Testis (tissue), 3 donors: ENCODE results near the gene MACROD2. TPM values are rescaled to one million over a fixed set of nuclear protein-coding genes. Genes with fewer than 3 reads are reported as not detected.

Source experiments
- DNase-seq: peaks from one replicate; pipeline ENCODE4 v3.0.0-alpha.2; 2019
- H3K27ac ChIP-seq, 2 donors: fragments of 200-600 bp; sonication (generic); one replicate each; pipeline ENCODE4 v1.5.1; 2019
- H3K27me3 ChIP-seq: fragments of 200-600 bp; sonication (generic); one replicate; pipeline ENCODE4 v1.5.1; 2019
- H3K36me3 ChIP-seq: fragments of 200-600 bp; sonication (generic); one replicate; pipeline ENCODE4 v1.5.1; 2017; ENCODE audit warnings: low read depth; ENCODE audit errors: missing control alignments
- H3K4me1 ChIP-seq: fragments of 200-600 bp; sonication (generic); one replicate; pipeline ENCODE4 v1.5.1; 2019
- H3K4me3 ChIP-seq, 2 donors: fragments of 200-600 bp; sonication (generic); one replicate each; pipeline ENCODE4 v1.5.1; 2017 to 2019
- H3K9me3 ChIP-seq: fragments of 200-600 bp; sonication (generic); one replicate; pipeline ENCODE4 v1.5.1; 2017
- CTCF ChIP-seq, 3 experiments: fragments of 450-650 bp in 2 of 3; fragments of 200-600 bp in 1 of 3; sonication (generic) in 1 of 3; IDR thresholded peaks; one replicate each; pipeline ENCODE4 v1.5.1; 2016 to 2019; ENCODE audit warnings: antibody characterized with exemption in 3 of 3, mild to moderate bottlenecking in 2 of 3, moderate library complexity in 1 of 3
- POLR2A ChIP-seq: fragments of 450-650 bp; IDR thresholded peaks from one replicate; pipeline ENCODE4 v1.6.1; 2017; ENCODE audit warnings: antibody characterized with exemption, mild to moderate bottlenecking, moderate library complexity
- WGBS, 2 donors: methylation state at CpG; one replicate each; pipeline ENCODE4 v1.1.5; 2018; 5-methylcytosine and 5-hydroxymethylcytosine counted together
- intact Hi-C: fragments of 100-400 bp; cut with DNase I; formaldehyde crosslinking; loops from one replicate; pipeline ENCODE4 v1.15.1; 2023; ENCODE audit warnings: low total_unique reads
- polyA plus RNA-seq: library from polyadenylated mRNA; stranded (reverse); fragments of 350-450 nt; fragmentation: Illumina TruSeq; extraction: RNeasy Lipid Tissue Mini Kit (QIAGEN cat#74804); gene quantifications from one replicate; pipeline ENCODE4 v1.2.3, GENCODE V29; 2014; ENCODE audit warnings: low read depth, low replicate concordance; ENCODE audit not compliant: insufficient read depth
- total RNA-seq, 2 donors: library from RNA; depleted of rRNA; stranded (reverse); fragments of >200 nt; gene quantifications; one replicate each; pipeline ENCODE4 v1.2.3, GENCODE V29; 2016

MACROD2 gene
- total and polyA plus RNA-seq, 3 donors from 2014 or later: 12.6 to 20.6 (median 16.8) TPM

DNA sequence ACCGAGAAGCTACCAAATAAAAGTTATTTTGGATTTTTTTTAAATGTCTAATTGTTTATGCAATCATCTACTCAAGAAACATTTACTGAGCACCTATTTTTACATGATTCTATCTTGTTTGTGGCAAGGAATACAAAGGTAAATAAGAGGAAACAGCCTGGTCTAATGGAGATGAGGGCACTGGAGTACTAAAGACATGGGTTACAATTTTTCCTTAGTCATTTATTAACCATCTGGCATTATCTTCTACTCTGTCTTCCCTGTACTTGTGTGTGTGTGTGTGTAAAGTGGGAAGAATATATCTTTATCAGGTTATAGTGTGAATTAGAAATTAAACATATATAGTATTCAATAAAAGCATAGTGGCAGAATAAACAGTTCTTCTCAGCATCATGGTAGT, 797.6 kb downstream of the MACROD2 start:
- no peaks in the 10 kb centered on the region for H3K36me3 ChIP-seq
- H3K27me3 ChIP-seq: no peaks in the 10 kb centered on the region
- DNase-seq: no peak
- H3K9me3 ChIP-seq: no peaks in the 10 kb centered on the region
- intact Hi-C loops: no loop called here
- H3K4me1 ChIP-seq: no peaks in the 10 kb centered on the region
- TF ChIP-seq POLR2A (no peak), CTCF (IDR thresholded peaks at IDR 0.05) (no peak)
- 93 to 95% methylated on average over 1 of the region's 1 CpG for whole genome bisulfite sequencing, 2 donors
- H3K4me3 ChIP-seq: no peak overlapping the region
- H3K27ac ChIP-seq: no peak overlapping the region

GRCh38 chr20:14799545-14800216, 804.4 kb downstream of the MACROD2 start:
- Histone ChIP-seq H3K27ac (no peak overlapping the region), H3K9me3 (no peaks in the 10 kb centered on the region), H3K4me3 (no peak overlapping the region), H3K27me3 (no peaks in the 10 kb centered on the region), H3K4me1 (no peaks in the 10 kb centered on the region), H3K36me3 (no peaks in the 10 kb centered on the region)
- no peak for DNase-seq
- intact Hi-C loops: no loop called here
- 68 to 72% methylated on average over 5 of the region's 5 CpGs for WGBS, 2 donors
- TF ChIP-seq CTCF (IDR thresholded peaks at IDR 0.05): no peak
- no peak for TF ChIP-seq POLR2A

- DNase-seq: no peak
- H3K4me3 ChIP-seq: no peak overlapping the region
- intact Hi-C loops: no loop called here
- no peak for TF ChIP-seq POLR2A
- no peak for TF ChIP-seq CTCF (IDR thresholded peaks at IDR 0.05)
- no peaks in the 10 kb centered on the region for H3K9me3 ChIP-seq
- WGBS, 2 donors: 91 to 92% methylated on average over 7 of the region's 7 CpGs
- no peaks in the 10 kb centered on the region for H3K4me1 ChIP-seq
- no peaks in the 10 kb centered on the region for H3K27me3 ChIP-seq
- H3K36me3 ChIP-seq: no peaks in the 10 kb centered on the region
- no peak overlapping the region for H3K27ac ChIP-seq
Observed at GRCh38 chr20:14800707-14801425, 805.5 kb downstream of the MACROD2 start.

DNA sequence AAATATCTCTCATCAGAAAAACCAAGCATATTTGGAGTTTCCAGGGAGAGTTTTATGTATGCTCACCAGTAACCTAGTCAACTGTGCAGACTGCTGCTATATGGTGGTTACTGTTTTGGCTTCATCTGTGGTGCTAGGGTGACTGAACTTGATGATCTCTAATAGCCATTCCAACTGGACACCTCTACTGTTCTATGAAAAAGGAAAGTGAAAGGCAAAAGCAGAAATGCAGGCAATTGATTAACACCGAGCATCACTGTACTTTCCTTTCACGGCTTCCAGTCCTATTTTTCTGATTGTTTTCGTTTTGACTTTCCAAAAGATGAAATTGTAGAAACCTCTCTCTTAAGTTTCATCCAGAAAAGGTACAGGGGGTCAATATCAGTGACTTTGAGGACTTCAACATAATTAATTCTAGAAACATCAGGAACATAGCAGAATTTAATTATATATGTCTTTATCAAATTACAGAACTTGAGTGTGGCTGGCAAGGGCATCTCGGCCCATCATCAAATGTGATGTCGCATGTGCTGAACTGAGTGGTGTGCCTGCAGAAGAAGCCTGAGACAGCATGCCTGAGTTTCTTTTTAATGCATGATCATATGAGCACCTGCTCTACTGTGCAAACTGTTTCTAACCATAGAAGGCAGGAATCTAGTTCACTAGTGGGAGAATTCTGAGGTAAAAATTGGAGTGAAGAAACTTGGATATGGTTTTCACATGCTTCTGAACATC, 806.4 kb downstream of the MACROD2 start:
- TF ChIP-seq POLR2A (no peak), CTCF (IDR thresholded peaks at IDR 0.05) (no peak)
- WGBS, 2 donors: 90 to 94% methylated on average over 5 of the region's 5 CpGs
- no peak for DNase-seq
- Histone ChIP-seq H3K4me3 (no peak overlapping the region), H3K36me3 (no peaks in the 10 kb centered on the region), H3K9me3 (no peaks in the 10 kb centered on the region), H3K27me3 (no peaks in the 10 kb centered on the region), H3K27ac (no peak overlapping the region), H3K4me1 (no peaks in the 10 kb centered on the region)
- intact Hi-C loops: no loop called here
